GM12878 (cell line): ENCODE data around the gene OCRL. TPM values are rescaled to one million over a fixed set of nuclear protein-coding genes. Genes with fewer than 3 reads are reported as not detected.

ENCODE experiments used
- ATAC-seq: fragments of 200-7000 bp; cut with Tn5 transposase; 3 replicates; pipeline ENCODE4 v1.9.1; 2020; ENCODE audit warnings: mild to moderate bottlenecking, moderate library complexity
- BruUV-seq: library from RNA; stranded (reverse); fragments of 400-500 nt; replicated peaks from 2 replicates; lab custom pipeline; 2021; lab: Mats Ljungman, UMichigan
- CTCF ChIA-PET: fragments of 300-600 bp; sonication (Branson Sonifier 250); formaldehyde crosslinking; extraction: SDS; loops from one replicate; lab custom pipeline; 2021; ENCODE audit warnings: inconsistent platforms; lab: Yijun Ruan, JAX
- POLR2A ChIA-PET: fragments of 350-600 bp; formaldehyde crosslinking; extraction: SDS; loops from one replicate; lab custom pipeline; 2021; ENCODE audit warnings: inconsistent platforms; lab: Charles Lee
- RAD21 ChIA-PET: fragments of 300-600 bp; sonication (Branson Sonifier 250); formaldehyde crosslinking; loops from one replicate; lab custom pipeline; 2023; ENCODE audit warnings: antibody characterized with exemption; ENCODE audit not compliant: unreplicated experiment; lab: Charles Lee
- SMC1A ChIA-PET: fragments of 300-600 bp; sonication (Branson Sonifier 250); formaldehyde crosslinking; loops from one replicate; lab custom pipeline; 2023; ENCODE audit not compliant: unreplicated experiment, uncharacterized antibody; lab: Charles Lee
- DNase-seq: peaks from one replicate; pipeline ENCODE4 v3.0.0-alpha.2; 2011; ENCODE audit warnings: low read depth, low spot score
- FAIRE-seq: peaks from 3 replicates; lab custom pipeline; 2011; peaks lifted over from hg19 to GRCh38; lab: Jason Lieb, UNC
- H2AFZ ChIP-seq: 2 replicates; pipeline ENCODE4 v1.6.0; 2011; ENCODE audit warnings: low read depth, low read length, control low read depth; ENCODE audit not compliant: control insufficient read depth
- H3K27ac ChIP-seq: 2 replicates; pipeline ENCODE4 v1.5.1; 2011; ENCODE audit warnings: control low read depth; ENCODE audit not compliant: control insufficient read depth, insufficient read depth
- H3K27me3 ChIP-seq, 2 experiments: replicated peaks in 1 of 2; 2 replicates each; pipeline versions ENCODE4 v1.6.0 to v1.6.1; 2011; ENCODE audit warnings: low read length in 1 of 2; ENCODE audit not compliant: control insufficient read depth in 2 of 2, insufficient read depth in 2 of 2
- H3K36me3 ChIP-seq, 2 experiments: 2 replicates each; pipeline ENCODE4 v1.5.1; 2011; ENCODE audit warnings: low read length in 1 of 2; ENCODE audit not compliant: control insufficient read depth in 2 of 2, insufficient read depth in 2 of 2
- H3K4me1 ChIP-seq: 2 replicates; pipeline ENCODE4 v1.6.1; 2011; ENCODE audit warnings: mild to moderate bottlenecking, low read length, moderate library complexity, mixed read lengths; ENCODE audit not compliant: control insufficient read depth, insufficient read depth
- H3K4me2 ChIP-seq: 2 replicates; pipeline ENCODE4 v1.6.0; 2011; ENCODE audit warnings: control low read depth; ENCODE audit not compliant: control insufficient read depth, insufficient read depth
- H3K4me3 ChIP-seq: fragments of 200-600 bp; sonication (generic); 2 replicates; pipeline ENCODE4 v1.5.1; 2016
- H3K79me2 ChIP-seq: 2 replicates; pipeline ENCODE4 v1.6.0; 2011; ENCODE audit warnings: low read length; ENCODE audit not compliant: control insufficient read depth, insufficient read depth
- H3K9ac ChIP-seq: 2 replicates; pipeline ENCODE4 v1.8.0; 2011; ENCODE audit warnings: low read length, control low read depth, mixed read lengths; ENCODE audit not compliant: control insufficient read depth, insufficient read depth
- H3K9me3 ChIP-seq: replicated peaks from 3 replicates; pipeline ENCODE4 v1.5.1; 2011; ENCODE audit warnings: mild to moderate bottlenecking, low read length; ENCODE audit not compliant: control insufficient read depth, insufficient read depth
- H4K20me1 ChIP-seq: 2 replicates; pipeline ENCODE4 v1.6.0; 2011; ENCODE audit not compliant: control insufficient read depth, insufficient read depth
- ATF7 ChIP-seq: fragments of 450-650 bp; IDR thresholded peaks from 2 replicates; pipeline ENCODE4 v1.6.1; 2016; ENCODE audit warnings: low read depth, mild to moderate bottlenecking
- BACH1 ChIP-seq: fragments of 450-650 bp; IDR thresholded peaks from 2 replicates; pipeline ENCODE4 v1.6.1; 2017; ENCODE audit warnings: mild to moderate bottlenecking, borderline replicate concordance
- BRCA1 ChIP-seq: IDR thresholded peaks from 2 replicates; pipeline ENCODE4 v1.6.1; 2011; ENCODE audit warnings: low read depth, low read length, improper control_type of control experiment
- HDAC6 ChIP-seq: fragments of 200-600 bp; sonication (generic); IDR thresholded peaks from one replicate; pipeline ENCODE4 v1.8.0; 2017; ENCODE audit warnings: antibody characterized with exemption; ENCODE audit not compliant: unreplicated experiment
- IRF3 ChIP-seq: fragments of 450-650 bp; IDR thresholded peaks from 2 replicates; pipeline ENCODE4 v1.6.1; 2014; ENCODE audit warnings: mild to moderate bottlenecking
- JUNB ChIP-seq: IDR thresholded peaks from 2 replicates; pipeline ENCODE4 v1.6.1; 2016; ENCODE audit warnings: antibody characterized with exemption, mild to moderate bottlenecking
- KDM1A ChIP-seq: fragments of 200-600 bp; sonication (generic); IDR thresholded peaks from 2 replicates; pipeline ENCODE4 v1.6.1; 2016; ENCODE audit warnings: borderline replicate concordance
- LARP7 ChIP-seq: fragments of 450-650 bp; IDR thresholded peaks from 2 replicates; pipeline ENCODE4 v1.6.1; 2017; ENCODE audit warnings: mild to moderate bottlenecking
- NR2C1 ChIP-seq: fragments of 450-650 bp; IDR thresholded peaks from 2 replicates; pipeline ENCODE4 v1.6.1; 2017; ENCODE audit warnings: antibody characterized with exemption, mild to moderate bottlenecking, moderate library complexity
- PAX8 ChIP-seq: fragments of 450-650 bp; IDR thresholded peaks from 2 replicates; pipeline ENCODE4 v1.6.1; 2017; ENCODE audit warnings: mild to moderate bottlenecking, moderate library complexity
- POLR2AphosphoS5 ChIP-seq: IDR thresholded peaks from 2 replicates; pipeline ENCODE4 v1.6.1; 2011; ENCODE audit warnings: mild to moderate bottlenecking, low read length, inconsistent platforms
- POU2F2 ChIP-seq: IDR thresholded peaks from 3 replicates; pipeline ENCODE4 v1.6.1; 2011; ENCODE audit warnings: low read depth, mild to moderate bottlenecking, low read length, borderline replicate concordance
- SP1 ChIP-seq: IDR thresholded peaks from one replicate; pipeline ENCODE4 v1.6.1; 2011; ENCODE audit warnings: low read depth, low read length
- SPI1 ChIP-seq: IDR thresholded peaks from 2 replicates; pipeline ENCODE4 v1.6.1; 2011; ENCODE audit warnings: low read depth, mild to moderate bottlenecking, low read length, moderate library complexity, borderline replicate concordance; ENCODE audit not compliant: insufficient read depth
- TCF12 ChIP-seq: IDR thresholded peaks from 2 replicates; pipeline ENCODE4 v1.6.1; 2011; ENCODE audit warnings: low read depth, mild to moderate bottlenecking, low read length
- TCF3 ChIP-seq: IDR thresholded peaks from 2 replicates; pipeline ENCODE4 v1.6.1; 2012; ENCODE audit warnings: low read depth, mild to moderate bottlenecking, low read length, borderline replicate concordance; ENCODE audit not compliant: insufficient read depth
- YBX1 ChIP-seq: fragments of 450-650 bp; IDR thresholded peaks from 2 replicates; pipeline ENCODE4 v1.6.1; 2016; ENCODE audit warnings: antibody characterized with exemption
- ZBED1 ChIP-seq: IDR thresholded peaks from 2 replicates; pipeline ENCODE4 v1.6.1; 2016; ENCODE audit warnings: borderline replicate concordance
- ZNF217 ChIP-seq: fragments of 450-650 bp; IDR thresholded peaks from 2 replicates; pipeline ENCODE4 v1.6.1; 2017; ENCODE audit warnings: antibody characterized with exemption, mild to moderate bottlenecking
- ZSCAN29 ChIP-seq: fragments of 450-650 bp; IDR thresholded peaks from 2 replicates; pipeline ENCODE4 v1.6.1; 2017; ENCODE audit warnings: mild to moderate bottlenecking, moderate library complexity
- WGBS: methylation state at CpG from one replicate; pipeline ENCODE4 v1.1.6; 2016; ENCODE audit warnings: low lambda C conversion rate; ENCODE audit not compliant: insufficient replicate concordance, insufficient coverage; ENCODE audit errors: missing lambda C conversion rate; 5-methylcytosine and 5-hydroxymethylcytosine counted together
- in situ Hi-C: fragments of 300-500 bp; cut with MboI; formaldehyde crosslinking; loops from 9 replicates; pipeline ENCODE4 v1.14.3; 2018; ENCODE audit warnings: mixed read lengths
- intact Hi-C: fragments of 100-400 bp; cut with micrococcal nuclease; formaldehyde crosslinking; loops from one replicate; pipeline ENCODE4 v1.14.2; 2022; ENCODE audit not compliant: unreplicated experiment
- polyA plus RNA-seq, 11 experiments: library from polyadenylated mRNA; depleted of rRNA in 4 of 11; unstranded in 6 of 11; stranded (reverse) in 5 of 11; fragments of >200 nt; fragmentation: Nextera tagmentation in 4 of 11; fragmentation: Illumina TruSeq in 1 of 11; extraction: Ambion mirVana in 4 of 11; extraction: Trizol in 1 of 11; gene quantifications; 1 replicate in 1 of 11; 2 replicates in 10 of 11; pipeline versions ENCODE4 v1.2.1 to v1.2.3, GENCODE V29; 2011 to 2016; ENCODE audit warnings: inconsistent platforms in 2 of 11, missing spikeins in 2 of 11, low read depth in 1 of 11
- total RNA-seq, 4 experiments: library from RNA; depleted of rRNA in 3 of 4; stranded (reverse); fragments of >200 nt in 3 of 4; fragmentation: Illumina TruSeq in 1 of 4; extraction: Trizol in 1 of 4; gene quantifications; 2 replicates each; pipeline versions ENCODE4 v1.2.1 to v1.2.3, GENCODE V29; 2013 to 2021

The OCRL gene
- total and polyA plus RNA-seq, 10 of the 15 experiments (the other 5 are each of a cell fraction or from before 2014, with no cell fraction given): 0.53 to 4.4 (median 2.3) TPM

DNA sequence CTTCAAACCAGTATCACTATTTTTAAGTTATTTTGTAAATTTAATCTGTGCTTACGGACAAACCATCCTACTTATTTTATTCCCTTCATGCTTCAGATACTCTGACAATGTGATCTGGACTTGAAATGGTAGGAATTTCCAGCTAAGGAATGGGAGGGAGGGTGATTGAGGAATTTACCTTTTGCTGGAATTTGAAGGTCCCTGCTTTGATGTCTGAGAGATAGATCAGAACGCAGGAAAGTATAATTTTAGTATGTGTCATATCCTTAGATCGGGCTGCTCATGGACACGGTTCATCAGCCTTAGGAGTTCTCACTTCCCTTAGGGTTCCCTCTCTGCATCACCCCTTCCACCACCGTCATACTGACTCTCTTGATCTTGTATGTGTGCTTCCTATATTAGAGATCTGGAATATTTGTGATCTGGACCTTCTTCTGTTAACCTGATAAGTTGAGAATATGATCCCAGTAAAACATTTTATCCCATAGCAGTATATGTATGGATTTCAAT, 16.8 kb downstream of the OCRL start:
- no peak for FAIRE-seq
- POLR2A ChIA-PET: no interaction called here
- no TSS peak for BruUV-seq
- H3K9ac ChIP-seq: no peak overlapping the region
- TF ChIP-seq LARP7 (no peak), SPI1 (peak; percentile 36; the same call in 1 of the 2 replicates)
- TF ChIP-seq, all 136 proteins: peak for 1
- Histone ChIP-seq H2AFZ (no peak overlapping the region), H3K4me2 (no peak overlapping the region), H4K20me1 (no peaks in the 10 kb centered on the region), H3K4me1 (peaks cover 5% of the 10 kb centered on the region), H3K4me3 (no peak overlapping the region), H3K79me2 (no peaks in the 10 kb centered on the region), H3K27me3 (no peaks in the 10 kb centered on the region), H3K27ac (no peak overlapping the region), H3K9me3 (no peaks in the 10 kb centered on the region), H3K36me3 (no peaks in the 10 kb centered on the region)
- CTCF ChIA-PET: no interaction called here
- in situ Hi-C loops: no loop called here
- DNase-seq: no peak
- intact Hi-C loops: no loop called here
- ATAC-seq: 0 out of 3 replicates have a peak, but pooled peaks have one; percentile 13
- RAD21 ChIA-PET: no interaction called here
- SMC1A ChIA-PET: no interaction called here
- 14% methylated on average over 5 of the region's 5 CpGs for WGBS

DNA sequence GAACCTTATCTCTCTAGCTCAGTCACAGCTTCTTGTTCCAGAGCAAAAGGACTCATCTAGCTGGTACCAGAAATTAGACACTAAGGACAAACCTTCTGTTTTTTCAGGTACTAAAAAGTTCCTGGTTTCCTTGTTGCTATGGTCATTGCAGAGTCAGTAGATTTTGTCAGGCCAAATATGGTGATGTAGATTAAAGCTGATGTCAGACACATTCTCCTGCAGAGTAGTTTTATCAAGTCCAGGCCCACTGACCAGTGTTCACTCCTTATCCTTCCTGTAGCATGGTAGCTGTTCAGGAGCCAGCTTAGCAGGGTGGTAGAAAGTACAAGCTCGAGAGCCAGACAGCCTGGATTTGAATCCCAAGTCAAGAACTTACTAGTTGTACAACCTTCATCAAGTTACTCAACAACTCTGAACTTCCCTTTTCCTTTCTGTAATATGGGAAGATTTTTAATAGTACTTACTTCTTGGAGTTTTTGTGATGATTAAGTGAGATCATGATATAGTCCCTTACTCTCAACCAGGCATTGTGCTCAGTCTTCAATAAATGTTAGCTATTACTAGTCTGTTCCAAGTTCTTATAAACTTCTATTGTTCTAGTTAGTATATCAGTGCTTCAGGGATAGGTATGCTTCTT, 17.9 kb downstream of the OCRL start:
- no peak for ATAC-seq
- TF ChIP-seq PAX8: no peak
- TF ChIP-seq TCF12: no peak
- no peak for TF ChIP-seq SP1
- no peak for TF ChIP-seq BACH1
- no peak for TF ChIP-seq BRCA1
- no peak for TF ChIP-seq ATF7
- TF ChIP-seq YBX1: no peak
- no peak for TF ChIP-seq ZSCAN29
- TF ChIP-seq ZBED1: no peak
- no peak for TF ChIP-seq KDM1A
- TF ChIP-seq ZNF217: no peak
- TF ChIP-seq JUNB: no peak
- no peak for TF ChIP-seq NR2C1
- TF ChIP-seq HDAC6: no peak
- TF ChIP-seq POU2F2: no peak
- TF ChIP-seq POLR2AphosphoS5: no peak
- no peak for TF ChIP-seq IRF3
- TF ChIP-seq TCF3: no peak
- Histone ChIP-seq H3K4me2 (no peak overlapping the region), H3K27ac (no peak overlapping the region), H3K27me3 (no peaks in the 10 kb centered on the region), H3K9ac (no peak overlapping the region), H3K9me3 (no peaks in the 10 kb centered on the region), H3K4me1 (peaks cover 5% of the 10 kb centered on the region), H3K36me3 (no peaks in the 10 kb centered on the region), H3K79me2 (no peaks in the 10 kb centered on the region), H2AFZ (no peak overlapping the region), H3K4me3 (no peak overlapping the region), H4K20me1 (no peaks in the 10 kb centered on the region)
- no peak for FAIRE-seq
- POLR2A ChIA-PET: no interaction called here
- in situ Hi-C loops (no loop called here), intact Hi-C loops (no loop called here)
- RAD21 ChIA-PET: no interaction called here
- SMC1A ChIA-PET: no interaction called here
- CTCF ChIA-PET: interaction anchor here (0.9 to 1.5 kb wide), 3 partner anchors 46 to 1417 kb away, joined by 3 to 4 read pairs (median 3); no protein-coding TSS in a partner anchor
- DNase-seq: no peak
- BruUV-seq: no TSS peak
- 47% methylated on average over 1 of the region's 1 CpG for WGBS
